HCT116 (cell line): ENCODE measurements around the gene ACHE. TPM values are rescaled to one million over a fixed set of nuclear protein-coding genes. Genes with fewer than 3 reads are reported as not detected.

Experiments used
- ATAC-seq: fragments of 200-7000 bp; cut with Tn5 transposase; 2 replicates; pipeline ENCODE4 v1.9.1; 2020; ENCODE audit warnings: mild to moderate bottlenecking, moderate library complexity
- BruUV-seq: library from RNA; stranded (reverse); fragments of 400-500 nt; replicated peaks from 2 replicates; lab custom pipeline; 2021; lab: Mats Ljungman, UMichigan
- CTCF ChIA-PET: fragments of 300-600 bp; sonication (Branson Sonifier 250); formaldehyde crosslinking; loops from one replicate; lab custom pipeline; 2021; ENCODE audit warnings: antibody characterized with exemption; lab: Charles Lee
- POLR2A ChIA-PET: fragments of 300-600, 350-600 bp; sonication (Branson Sonifier 250); formaldehyde crosslinking; loops from one replicate; lab custom pipeline; 2021; ENCODE audit warnings: antibody characterized with exemption; lab: Charles Lee
- RAD21 ChIA-PET, 2 experiments: fragments of 300-600 bp; sonication (Branson Sonifier 250); formaldehyde crosslinking; loops; one replicate each; lab custom pipeline; 2023; ENCODE audit warnings: low total read pairs in 2 of 2; ENCODE audit not compliant: uncharacterized antibody in 2 of 2, unreplicated experiment in 2 of 2, low non-redundant PET in 1 of 2; lab: Charles Lee
- DNase-seq: peaks from one replicate; pipeline ENCODE4 v3.0.0-alpha.2; 2010; ENCODE audit warnings: low read depth, low spot score
- H2AFZ ChIP-seq: fragments of 200-600 bp; shearing (Covaris generic), sonication (generic); 2 replicates; pipeline ENCODE4 v1.6.1; 2017; ENCODE audit warnings: low read depth, mixed run types, mixed read lengths, antibody characterized with exemption, low read length; ENCODE audit not compliant: poor library complexity, severe bottlenecking
- H3K27ac ChIP-seq: 2 replicates; pipeline ENCODE4 v1.5.1; 2012; ENCODE audit warnings: low read depth, low read length
- H3K27me3 ChIP-seq: fragments of 200-600 bp; sonication (generic); 2 replicates; pipeline ENCODE4 v1.6.1; 2016; ENCODE audit warnings: mixed run types, low read length, mixed read lengths; ENCODE audit not compliant: insufficient read depth
- H3K36me3 ChIP-seq, 2 experiments: fragments of 200-500 bp in 1 of 2; fragments of 200-600 bp in 1 of 2; sonication (Bioruptor generic) in 1 of 2; sonication (generic) in 1 of 2; 2 replicates each; pipeline versions ENCODE4 v1.5.1 to v1.6.1; 2014 to 2016; ENCODE audit warnings: low read length in 2 of 2, inconsistent platforms in 1 of 2, mixed read lengths in 1 of 2, mixed run types in 1 of 2; ENCODE audit not compliant: insufficient read depth in 2 of 2, control insufficient read depth in 1 of 2
- H3K4me1 ChIP-seq, 2 experiments: fragments of 200-600 bp in 1 of 2; sonication (generic) in 1 of 2; 2 replicates each; pipeline versions ENCODE4 v1.5.1 to v1.6.1; 2012 to 2017; ENCODE audit warnings: low read length in 2 of 2, inconsistent platforms in 1 of 2, mild to moderate bottlenecking in 1 of 2, mixed read lengths in 1 of 2, mixed run types in 1 of 2, moderate library complexity in 1 of 2; ENCODE audit not compliant: insufficient read depth in 2 of 2, control insufficient read depth in 1 of 2
- H3K4me2 ChIP-seq: fragments of 200-600 bp; sonication (generic); 2 replicates; pipeline ENCODE4 v1.6.1; 2017; ENCODE audit warnings: mixed run types, low read length, mixed read lengths
- H3K4me3 ChIP-seq, 2 experiments: fragments of 200-600 bp in 1 of 2; sonication (generic) in 1 of 2; replicated peaks in 1 of 2; 2 replicates each; pipeline ENCODE4 v1.5.1; 2011 to 2016; ENCODE audit warnings: low read length in 2 of 2, control low read depth in 1 of 2, low read depth in 1 of 2, mild to moderate bottlenecking in 1 of 2, mixed read lengths in 1 of 2, mixed run types in 1 of 2
- H3K79me2 ChIP-seq: fragments of 200-600 bp; sonication (generic); 2 replicates; pipeline ENCODE4 v1.6.1; 2017; ENCODE audit warnings: mild to moderate bottlenecking, mixed run types, low read length, moderate library complexity, mixed read lengths; ENCODE audit not compliant: insufficient read depth
- H3K9ac ChIP-seq: fragments of 200-600 bp; sonication (generic); 2 replicates; pipeline ENCODE4 v1.6.1; 2016; ENCODE audit warnings: low read length, mixed read lengths
- H3K9me2 ChIP-seq: fragments of 200-600 bp; sonication (generic), shearing (Covaris generic); 2 replicates; pipeline ENCODE4 v1.6.1; 2017; ENCODE audit warnings: mixed run types, mild to moderate bottlenecking, moderate library complexity; ENCODE audit not compliant: insufficient read depth
- H3K9me3 ChIP-seq, 2 experiments: fragments of 200-500 bp in 1 of 2; fragments of 200-600 bp in 1 of 2; sonication (Bioruptor generic) in 1 of 2; sonication (generic) in 1 of 2; 2 replicates each; pipeline ENCODE4 v1.6.1; 2014 to 2017; ENCODE audit warnings: low read length in 2 of 2, mixed read lengths in 2 of 2, inconsistent platforms in 1 of 2, low read depth in 1 of 2, mild to moderate bottlenecking in 1 of 2, mixed run types in 1 of 2, moderate library complexity in 1 of 2; ENCODE audit not compliant: control insufficient read depth in 1 of 2, insufficient read depth in 1 of 2
- H4K20me1 ChIP-seq: fragments of 200-600 bp; sonication (generic), shearing (Covaris generic); 2 replicates; pipeline ENCODE4 v1.6.1; 2017; ENCODE audit warnings: mixed run types, mild to moderate bottlenecking, moderate library complexity; ENCODE audit not compliant: insufficient read depth
- CBX3 ChIP-seq: IDR thresholded peaks from 2 replicates; pipeline ENCODE4 v1.6.1; 2012; ENCODE audit warnings: low read depth
- CEBPB ChIP-seq: IDR thresholded peaks from 2 replicates; pipeline ENCODE4 v1.6.1; 2012; ENCODE audit warnings: low read depth
- CTCF ChIP-seq, 3 experiments: fragments of 200-600 bp in 1 of 3; sonication (generic) in 1 of 3; IDR thresholded peaks in 2 of 3; conservative IDR thresholded peaks in 1 of 3; 2 replicates each; pipeline ENCODE4 v1.5.1; 2012 to 2017; ENCODE audit warnings: low read depth in 2 of 3, low read length in 2 of 3, antibody characterized with exemption in 1 of 3, borderline replicate concordance in 1 of 3, control low read depth in 1 of 3, mild to moderate bottlenecking in 1 of 3, mixed read lengths in 1 of 3, mixed run types in 1 of 3, moderate library complexity in 1 of 3; ENCODE audit not compliant: insufficient read depth in 1 of 3
- EGR1 ChIP-seq: IDR thresholded peaks from 2 replicates; pipeline ENCODE4 v1.6.1; 2012; ENCODE audit warnings: low read depth
- ELF1 ChIP-seq: IDR thresholded peaks from 2 replicates; pipeline ENCODE4 v1.6.1; 2012; ENCODE audit warnings: low read depth, borderline replicate concordance
- EZH2 ChIP-seq: fragments of 200-600 bp; sonication (generic); IDR thresholded peaks from 2 replicates; pipeline ENCODE4 v1.6.1; 2017; ENCODE audit warnings: antibody characterized with exemption, mixed run types
- FOSL1 ChIP-seq: IDR thresholded peaks from 2 replicates; pipeline ENCODE4 v1.6.1; 2012; ENCODE audit warnings: low read depth
- JUND ChIP-seq: IDR thresholded peaks from 2 replicates; pipeline ENCODE4 v1.6.1; 2012
- POLR2AphosphoS5 ChIP-seq: IDR thresholded peaks from 2 replicates; pipeline ENCODE4 v1.6.1; 2011; ENCODE audit warnings: mild to moderate bottlenecking, low read depth, low read length, moderate library complexity
- RAD21 ChIP-seq: IDR thresholded peaks from 2 replicates; pipeline ENCODE4 v1.6.1; 2012; ENCODE audit warnings: low read depth, mild to moderate bottlenecking
- SIN3A ChIP-seq: IDR thresholded peaks from 2 replicates; pipeline ENCODE4 v1.6.1; 2012; ENCODE audit warnings: low read depth
- SP1 ChIP-seq: IDR thresholded peaks from 2 replicates; pipeline ENCODE4 v1.6.1; 2012; ENCODE audit warnings: low read depth
- SRF ChIP-seq: IDR thresholded peaks from 2 replicates; pipeline ENCODE4 v1.6.1; 2012; ENCODE audit warnings: low read depth
- YY1 ChIP-seq: IDR thresholded peaks from 2 replicates; pipeline ENCODE4 v1.6.1; 2011; ENCODE audit warnings: low read length, low read depth, moderate library complexity, mild to moderate bottlenecking; ENCODE audit not compliant: insufficient replicate concordance; ENCODE audit errors: extremely low read depth
- ZFX ChIP-seq: fragments of 450-650 bp; IDR thresholded peaks from 2 replicates; pipeline ENCODE4 v1.6.1; 2017
- ZNF274 ChIP-seq: fragments of 200-500 bp; sonication (Bioruptor generic); IDR thresholded peaks from 2 replicates; pipeline ENCODE4 v1.6.1; 2014; ENCODE audit warnings: mild to moderate bottlenecking, low read depth, low read length, inconsistent platforms
- intact Hi-C: fragments of 100-400 bp; cut with micrococcal nuclease; formaldehyde crosslinking; loops from 2 replicates; pipeline ENCODE4 v1.10.0; 2022
- total RNA-seq: library from RNA; stranded (reverse); gene quantifications from one replicate; pipeline ENCODE4 v1.2.1, GENCODE V29; 2021; ENCODE audit not compliant: unreplicated experiment
- TF ChIP-seq, protein P1 (sequence below): IDR thresholded peaks from 2 replicates; pipeline ENCODE4 v1.6.1; 2012
- TF ChIP-seq, protein P2 (sequence below): IDR thresholded peaks from 2 replicates; pipeline ENCODE4 v1.6.1; 2012

Gene ACHE
- total RNA-seq, 1 experiment from 2014 or later = 1.8 TPM

- DNase-seq (no peak), ATAC-seq (no peak)
- peaks cover 39 to 63% of the 10 kb centered on the region in 2 experiments; a peak in 3 of 4 replicates for H3K36me3 ChIP-seq
- H3K4me2 ChIP-seq = peak overlapping the region; percentile 98
- intact Hi-C loops = no loop called here
- no peaks in the 10 kb centered on the region for H4K20me1 ChIP-seq
- H3K9me3 ChIP-seq = no peaks in the 10 kb centered on the region
- TSS peak; percentile 52 for BruUV-seq
- RAD21 ChIA-PET = no interaction called here
- TF ChIP-seq, protein P1, sequence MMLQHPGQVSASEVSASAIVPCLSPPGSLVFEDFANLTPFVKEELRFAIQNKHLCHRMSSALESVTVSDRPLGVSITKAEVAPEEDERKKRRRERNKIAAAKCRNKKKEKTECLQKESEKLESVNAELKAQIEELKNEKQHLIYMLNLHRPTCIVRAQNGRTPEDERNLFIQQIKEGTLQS = no peak
- TF ChIP-seq ELF1 (no peak), RAD21 (no peak), SRF (no peak), SP1 (no peak), YY1 (no peak), EGR1 (no peak), CTCF (IDR thresholded peaks at IDR 0.05 in 2 of 3, conservative IDR thresholded peaks at IDR 0.05 in 1 of 3; ENCODE audit: borderline replicate concordance in 1 of 3, insufficient read depth in 1 of 3, low read depth in 2 of 3, low read length in 2 of 3) (no peak), POLR2AphosphoS5 (no peak; the same call in none of the 2 replicates), ZFX (no peak), FOSL1 (no peak), CBX3 (no peak), EZH2 (no peak), JUND (no peak), ZNF274 (no peak), CEBPB (no peak), SIN3A (no peak)
- TF ChIP-seq, protein P2, sequence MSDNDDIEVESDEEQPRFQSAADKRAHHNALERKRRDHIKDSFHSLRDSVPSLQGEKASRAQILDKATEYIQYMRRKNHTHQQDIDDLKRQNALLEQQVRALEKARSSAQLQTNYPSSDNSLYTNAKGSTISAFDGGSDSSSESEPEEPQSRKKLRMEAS = no peak
- CTCF ChIA-PET = no interaction called here
- POLR2A ChIA-PET = interaction anchor here (2.7 kb wide), 1 partner anchor 13 kb away, joined by 31 read pairs; the partner anchor contains the start of gene SRRT
- no peaks in the 10 kb centered on the region for H3K27me3 ChIP-seq
- peaks cover 8 to 45% of the 10 kb centered on the region in 2 experiments for H3K4me1 ChIP-seq
- no peak overlapping the region for H2AFZ ChIP-seq
- H3K9me2 ChIP-seq = no peaks in the 10 kb centered on the region
- peak overlapping the region; percentile 78 for H3K27ac ChIP-seq
- peak overlapping the region; percentile 97; the same call in 1 of the 2 replicates for H3K9ac ChIP-seq
- H3K79me2 ChIP-seq = peaks cover 58% of the 10 kb centered on the region
- H3K4me3 ChIP-seq = no peak overlapping the region
These were observed 8.0 kb downstream of the ACHE start for GRCh38 chr7:100887516-100888290.
